NCI-H187 treated with DMSO at 0.1 percent for 48 hours (cell line): ENCODE measurements around the gene MINDY2.

Experiments used
- DNase-seq: peaks from one replicate; lab custom pipeline; 2025; lab: John Stamatoyannopoulos, UW

MINDY2 gene

GRCh38 chr15:58770857-58771620 is at the start of gene MINDY2:
Gene MINDY2, plus strand, starts transcription at chr15:58771302. Its CDS starts 94 bp downstream, at chr15:58771396.
- DNase-seq: peak; percentile 56

- DNase-seq: no peak
Observed at GRCh38 chr15:58724466-58724865, 46.6 kb upstream of the MINDY2 start.

GRCh38 chr15:58726867-58727266 is 44.2 kb upstream of the MINDY2 start:
- DNase-seq: no peak

GRCh38 chr15:58731756-58732535 is 39.2 kb upstream of the MINDY2 start:
- no peak for DNase-seq

GRCh38 chr15:58732625-58733363 is 38.3 kb upstream of the MINDY2 start:
- no peak for DNase-seq

GRCh38 chr15:58734859-58735258 is 36.2 kb upstream of the MINDY2 start:
- no peak for DNase-seq

GRCh38 chr15:58736018-58736643 is 35.0 kb upstream of the MINDY2 start:
- no peak for DNase-seq

- DNase-seq: no peak
Observed at GRCh38 chr15:58737298-58737697, 33.8 kb upstream of the MINDY2 start.

GRCh38 chr15:58738046-58738707 is 32.9 kb upstream of the MINDY2 start:
- DNase-seq: no peak

GRCh38 chr15:58740436-58740835 is 30.7 kb upstream of the MINDY2 start:
- no peak for DNase-seq

- no peak for DNase-seq
Observed at GRCh38 chr15:58741032-58741431, 30.1 kb upstream of the MINDY2 start.

GRCh38 chr15:58742022-58742813 is 28.9 kb upstream of the MINDY2 start:
- no peak for DNase-seq

GRCh38 chr15:58742819-58743502 is 28.1 kb upstream of the MINDY2 start:
- DNase-seq: no peak

GRCh38 chr15:58746174-58746573 is 24.9 kb upstream of the MINDY2 start:
- no peak for DNase-seq

- no peak for DNase-seq
Observed at GRCh38 chr15:58748040-58748851, 22.9 kb upstream of the MINDY2 start.

GRCh38 chr15:58748852-58749531 is 22.1 kb upstream of the MINDY2 start:
- DNase-seq: no peak

- DNase-seq: peak; percentile 87
Observed at GRCh38 chr15:58749532-58750337, 21.4 kb upstream of the MINDY2 start, which contains the start of gene ADAM10. Gene ADAM10, minus strand, starts transcription at chr15:58749707. Its CDS starts 173 bp downstream, at chr15:58749534.

GRCh38 chr15:58752716-58753115 is 18.4 kb upstream of the MINDY2 start:
- no peak for DNase-seq
